ENCODE results near the gene SLC48A1.

The SLC48A1 gene

DNA sequence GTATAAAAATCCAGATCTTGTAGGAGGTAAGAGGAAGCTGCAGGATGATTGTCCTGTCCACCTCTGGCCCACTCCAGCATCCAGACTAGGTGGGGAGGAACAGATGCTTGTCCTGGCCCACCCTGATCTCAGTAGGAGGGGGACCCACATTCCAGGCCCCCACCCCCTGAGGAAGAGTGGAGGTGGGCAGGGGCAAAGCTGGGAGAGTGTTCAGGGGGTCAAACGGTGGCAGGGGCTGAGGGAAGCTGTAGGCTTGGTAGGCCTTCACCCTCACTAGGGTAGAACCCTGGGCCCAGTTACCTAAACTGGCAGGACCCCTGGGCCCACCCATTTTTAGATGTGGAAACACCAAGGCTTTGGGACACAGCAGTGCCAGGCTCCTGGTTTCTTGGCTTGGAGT, 4.1 kb downstream of the SLC48A1 start:
- DNase-seq (ENCODE audit: low read depth in 2 of 2): no peak

DNA sequence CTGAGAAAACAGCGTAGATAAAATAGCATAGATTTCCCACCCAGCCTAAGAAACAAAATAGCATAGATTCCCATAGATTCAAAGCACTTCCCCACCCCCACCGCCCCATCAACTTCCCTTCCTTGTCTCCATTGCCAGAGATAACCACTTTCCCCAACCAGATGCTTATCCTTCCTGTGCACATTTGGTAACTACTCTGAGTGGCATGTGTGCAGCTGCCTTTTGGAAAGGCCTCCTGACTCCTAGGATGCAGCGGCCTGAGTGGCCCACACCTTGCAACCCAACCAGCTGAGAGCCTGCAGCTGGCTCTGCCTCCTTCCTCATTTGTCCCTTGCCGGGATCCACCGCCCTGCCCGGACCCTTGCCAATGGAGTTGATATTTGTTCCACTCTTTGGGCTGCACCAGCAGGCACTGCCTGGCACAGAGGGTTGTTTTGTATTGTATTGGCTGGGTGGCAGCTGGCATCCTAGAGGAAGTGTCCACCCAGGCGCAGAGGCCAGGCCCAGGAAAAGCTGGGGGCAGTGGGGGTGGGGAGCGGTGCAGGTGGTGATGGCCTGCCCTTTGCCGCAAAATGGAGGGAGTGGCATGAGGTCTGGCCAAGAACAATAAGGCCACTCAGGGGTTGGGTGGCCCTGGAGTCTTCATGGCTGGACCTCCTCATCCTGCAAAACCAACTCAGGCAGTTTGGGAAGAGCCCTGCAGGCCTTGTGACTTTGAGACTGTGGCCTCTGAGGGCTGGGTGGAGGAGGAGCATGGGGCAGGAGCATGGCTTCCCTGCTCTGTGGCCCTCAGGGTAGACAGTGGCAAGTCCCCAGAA, 4.9 kb downstream of the SLC48A1 start:
- no peak for DNase-seq (ENCODE audit: low read depth in 2 of 2)

DNA sequence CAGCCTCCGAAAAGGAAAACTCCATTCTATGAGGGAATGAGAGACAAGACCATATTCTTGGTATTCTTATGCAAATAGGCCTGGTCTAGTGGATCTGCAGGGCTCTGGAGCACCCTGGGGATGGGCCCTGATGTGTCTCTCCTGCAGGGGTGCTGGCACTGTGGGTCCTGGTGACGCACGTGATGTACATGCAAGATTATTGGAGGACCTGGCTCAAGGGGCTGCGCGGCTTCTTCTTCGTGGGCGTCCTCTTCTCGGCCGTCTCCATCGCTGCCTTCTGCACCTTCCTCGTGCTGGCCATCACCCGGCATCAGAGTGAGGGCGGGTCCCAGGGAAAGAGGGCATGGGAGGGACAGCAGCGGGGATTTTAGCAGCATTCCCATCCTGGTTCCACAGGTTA, 5.8 kb downstream of the SLC48A1 start:
- DNase-seq (ENCODE audit: low read depth in 2 of 2): no peak

DNA sequence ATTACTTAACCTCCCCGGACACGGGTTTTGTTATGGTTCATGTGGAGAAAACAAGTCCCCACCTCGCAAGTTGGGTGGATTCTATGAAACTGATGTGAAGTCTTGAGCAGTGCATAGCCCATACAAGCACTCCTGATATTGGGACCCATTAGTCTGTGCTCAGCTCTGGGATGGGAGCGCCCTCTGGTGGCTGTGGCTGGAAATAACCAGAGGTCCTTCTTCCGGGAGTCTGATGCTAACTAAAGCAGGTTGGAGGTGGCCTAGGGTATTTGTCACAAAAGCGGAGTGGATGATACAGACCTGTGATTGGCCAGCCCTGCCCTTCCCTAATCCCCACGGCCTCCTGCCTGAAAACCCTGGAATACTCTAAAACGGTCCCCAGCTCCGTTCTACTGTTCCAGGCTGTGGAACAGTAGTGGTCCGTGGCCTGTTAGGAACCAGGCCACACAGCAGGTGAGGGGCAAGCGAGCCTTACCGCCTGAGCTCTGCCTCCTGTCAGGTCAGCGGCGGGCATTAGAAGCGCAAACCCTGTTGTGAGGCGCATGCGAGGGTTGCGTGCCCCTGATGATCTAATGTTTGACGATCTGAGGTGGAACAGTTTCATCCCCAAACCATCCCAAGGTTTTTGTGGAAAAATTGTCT, 6.4 kb downstream of the SLC48A1 start:
- peak; percentile 80 to 87 for DNase-seq (ENCODE audit: low read depth in 2 of 2)

DNA sequence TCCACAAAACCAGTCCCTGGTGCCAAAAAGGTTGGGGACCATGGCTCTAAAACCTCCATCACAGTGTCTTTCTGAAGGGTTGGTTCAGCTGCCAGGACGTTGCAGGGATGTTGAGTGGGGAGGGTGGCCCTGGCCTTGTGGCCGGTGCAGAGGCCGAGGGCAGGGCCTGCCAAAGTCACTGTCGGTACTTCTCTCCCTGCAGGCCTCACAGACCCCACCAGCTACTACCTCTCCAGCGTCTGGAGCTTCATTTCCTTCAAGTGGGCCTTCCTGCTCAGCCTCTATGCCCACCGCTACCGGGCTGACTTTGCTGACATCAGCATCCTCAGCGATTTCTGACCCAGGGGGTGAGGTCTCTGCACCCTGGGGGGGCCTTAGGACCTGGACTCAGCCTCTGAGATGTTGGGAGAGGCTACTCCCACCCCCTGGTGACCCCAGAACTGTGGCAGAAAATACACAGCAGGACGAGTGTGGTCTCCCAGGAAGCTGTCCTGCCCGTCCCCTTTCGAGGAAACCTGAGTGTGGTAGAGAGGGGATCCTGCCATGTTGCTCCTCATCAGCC, 7.0 kb downstream of the SLC48A1 start:
- no peak for DNase-seq (ENCODE audit: low read depth in 2 of 2)

DNA sequence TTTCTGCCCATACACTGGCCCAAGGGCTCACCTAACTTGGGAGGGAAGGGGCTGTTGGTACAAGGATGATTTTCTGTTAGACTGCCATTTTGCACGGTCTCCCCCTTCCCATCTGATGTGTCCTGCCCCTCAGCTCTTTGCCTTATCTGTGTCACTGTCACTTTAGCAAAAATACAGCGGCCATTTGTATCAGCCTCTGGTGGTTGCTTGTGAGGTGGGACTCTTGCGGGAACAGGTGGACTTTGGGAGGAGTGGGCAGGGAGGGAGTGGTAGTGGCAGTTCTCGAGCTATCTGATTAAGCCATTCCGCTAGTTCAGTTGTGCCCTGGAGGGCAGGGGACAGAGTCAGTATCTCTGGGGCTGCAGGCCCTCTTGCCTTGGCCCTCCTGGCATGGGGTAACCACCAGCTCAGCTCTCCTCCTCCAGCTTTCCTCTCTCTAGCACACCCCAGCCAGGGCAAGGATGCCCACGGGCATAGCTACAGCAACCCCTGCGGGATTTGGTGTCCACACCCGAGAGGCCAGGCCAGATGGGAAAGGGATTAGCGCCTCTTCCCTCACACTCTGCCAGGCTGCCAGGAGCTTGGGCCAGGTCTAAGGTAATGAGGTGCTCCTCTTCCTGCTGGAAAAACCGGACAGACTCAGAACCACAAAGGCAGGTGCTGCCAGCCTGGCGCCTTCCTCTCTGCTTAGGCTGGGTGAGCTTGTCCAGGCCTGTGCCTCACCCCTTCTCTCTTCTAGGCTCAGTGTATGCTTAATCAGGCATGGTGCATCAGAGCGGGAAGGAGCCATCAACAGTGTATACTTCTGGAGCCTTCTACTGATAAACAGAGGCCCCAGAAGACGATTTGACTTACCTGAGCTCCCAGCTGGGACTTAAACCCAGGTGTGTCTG, 8.7 kb downstream of the SLC48A1 start:
- DNase-seq (ENCODE audit: low read depth in 2 of 2): no peak

DNA sequence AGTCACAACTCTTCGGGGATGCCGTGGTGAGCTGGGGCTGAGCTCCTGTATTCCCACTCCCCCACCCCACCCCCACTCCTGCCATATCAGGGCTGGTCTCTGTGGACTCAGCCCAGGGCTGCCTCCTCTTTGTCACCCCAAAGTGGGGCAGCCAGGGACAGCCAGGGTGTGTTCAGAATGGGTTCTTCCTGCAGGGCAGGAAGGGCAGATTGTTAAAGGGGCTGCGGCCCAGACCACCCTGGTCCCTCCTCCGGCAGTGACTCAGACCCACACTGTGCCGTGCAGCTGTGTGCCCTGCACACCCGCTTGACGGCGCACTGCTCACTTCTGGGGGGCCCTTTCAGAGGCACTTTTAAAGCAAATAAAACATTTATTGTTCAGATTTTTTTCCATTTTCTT, 9.3 kb downstream of the SLC48A1 start:
- DNase-seq (ENCODE audit: low read depth in 2 of 2): no peak

DNA sequence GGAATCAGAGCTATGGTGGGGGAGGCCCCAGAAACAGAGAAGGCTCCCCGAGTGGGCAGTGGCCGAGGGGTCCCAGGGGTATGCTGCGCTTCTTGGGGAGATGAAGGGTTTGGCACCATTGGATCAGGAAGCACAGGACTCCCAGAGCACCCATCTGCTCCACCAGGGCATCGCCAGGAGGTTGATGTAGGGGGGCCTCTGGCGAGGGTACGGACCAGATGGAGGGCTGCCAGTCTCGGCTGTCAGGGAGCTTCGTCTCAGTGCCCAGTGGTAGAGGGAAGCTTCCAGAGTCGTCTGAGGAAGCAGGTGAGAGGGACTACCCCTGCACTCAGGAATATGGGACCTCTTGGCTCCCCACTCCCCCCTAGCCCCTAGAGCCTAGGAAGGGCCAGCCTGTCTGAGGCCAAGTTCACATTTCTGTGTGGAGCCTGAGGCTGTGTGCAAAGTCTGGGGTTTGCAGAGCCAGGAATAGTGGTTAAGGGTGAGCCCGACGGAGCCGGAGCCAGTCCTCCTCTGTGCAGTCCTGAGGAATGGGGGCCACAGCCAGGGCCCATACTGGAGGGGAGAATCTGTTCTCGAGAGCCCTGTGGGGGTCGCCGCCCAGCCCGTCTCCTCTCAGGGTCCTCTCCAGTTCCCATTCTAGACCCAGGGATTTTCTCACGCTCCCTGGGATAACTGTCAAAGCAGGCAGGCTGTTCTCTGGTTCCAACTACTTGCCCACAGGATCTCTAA, 10.2 kb downstream of the SLC48A1 start:
- DNase-seq (ENCODE audit: low read depth in 2 of 2): no peak

DNA sequence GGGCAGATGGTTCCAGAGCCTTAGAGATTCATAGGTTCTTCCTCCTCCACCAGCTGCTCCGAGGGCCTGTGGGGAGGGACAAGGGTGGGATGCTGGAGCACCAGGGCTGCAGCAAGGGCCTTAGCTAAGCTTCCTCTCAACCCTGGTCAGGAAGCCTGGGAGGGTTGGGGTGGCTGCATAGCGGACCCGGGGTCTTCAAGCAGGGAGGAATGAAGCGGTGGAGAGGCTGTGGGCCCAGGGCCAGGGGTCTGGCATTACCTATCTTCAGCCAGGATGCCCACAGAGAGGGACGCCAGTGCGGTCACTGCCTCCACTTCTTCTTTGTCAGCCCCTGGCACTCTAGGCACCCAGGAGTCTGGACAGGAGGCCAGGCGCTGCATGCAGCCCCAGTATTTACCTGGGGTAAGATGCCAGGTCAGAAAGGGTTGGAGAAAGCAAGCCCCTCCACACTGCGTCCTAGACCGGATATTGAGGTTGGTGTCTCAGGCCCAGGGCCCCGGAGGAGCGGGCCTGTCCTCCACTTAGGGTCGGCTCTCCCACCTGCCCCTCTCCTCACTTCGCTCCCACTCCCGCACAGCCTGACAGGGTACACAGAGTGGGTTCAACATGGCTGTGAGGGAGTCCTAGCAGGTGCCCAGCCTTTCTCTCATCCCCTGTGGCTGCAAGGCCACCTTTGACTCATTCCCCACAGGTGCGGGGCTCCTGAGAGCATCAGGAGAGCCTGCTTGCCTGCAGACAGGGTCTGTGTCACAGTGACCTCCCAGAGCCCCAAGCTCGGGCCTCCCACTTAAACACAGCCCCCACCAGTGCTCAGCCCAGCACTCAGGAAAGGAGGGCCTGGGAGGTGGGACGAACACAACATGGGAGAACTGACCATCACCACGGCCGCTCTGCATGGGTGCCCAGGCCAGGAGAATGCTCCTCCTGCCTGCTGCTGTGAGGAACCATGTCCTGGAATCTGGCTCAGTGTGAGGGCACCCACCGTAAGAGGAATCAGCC, 11.1 kb downstream of the SLC48A1 start:
- DNase-seq (ENCODE audit: low read depth in 2 of 2): no peak

DNA sequence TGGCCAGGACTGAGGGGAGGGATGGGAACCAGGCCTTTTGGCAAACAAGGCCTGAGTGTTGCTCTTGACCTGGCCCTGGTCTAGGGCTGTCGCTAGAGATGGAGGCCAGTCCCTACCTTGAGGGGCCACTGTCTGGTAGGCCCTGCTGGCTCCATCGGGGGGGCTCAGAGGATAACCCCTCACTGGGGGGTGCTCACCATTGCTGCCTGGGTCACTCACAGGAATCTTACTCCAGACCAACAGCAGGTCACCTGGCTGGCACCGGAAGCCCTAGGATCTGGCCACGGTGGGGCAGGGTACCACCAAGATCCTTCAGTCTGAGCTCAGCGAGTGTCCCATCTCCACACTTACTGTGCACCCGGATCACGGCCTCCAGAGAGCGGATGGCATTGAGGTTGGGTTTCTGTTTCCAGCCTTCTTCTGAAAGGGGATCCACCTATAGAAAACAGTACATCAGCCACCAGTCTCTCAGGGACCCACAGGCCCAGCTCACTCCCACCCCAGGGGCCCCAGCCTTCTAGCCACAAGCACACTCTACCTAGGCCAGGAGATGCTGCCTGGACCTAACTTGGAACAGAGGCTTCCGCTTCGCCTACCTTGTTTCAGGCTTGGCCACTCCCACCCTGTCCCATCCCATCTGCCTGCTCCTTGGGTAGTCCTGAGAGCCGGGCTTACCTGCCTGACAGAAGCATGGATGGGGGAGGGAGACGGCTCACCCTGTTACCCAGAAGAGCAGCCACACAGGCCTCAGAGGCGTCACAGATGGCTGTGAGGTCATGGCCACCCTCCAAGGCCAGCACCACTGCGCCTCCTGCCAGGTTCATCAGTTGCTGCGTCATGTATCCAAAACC, 12.2 kb downstream of the SLC48A1 start:
- no peak for DNase-seq (ENCODE audit: low read depth in 2 of 2)

DNA sequence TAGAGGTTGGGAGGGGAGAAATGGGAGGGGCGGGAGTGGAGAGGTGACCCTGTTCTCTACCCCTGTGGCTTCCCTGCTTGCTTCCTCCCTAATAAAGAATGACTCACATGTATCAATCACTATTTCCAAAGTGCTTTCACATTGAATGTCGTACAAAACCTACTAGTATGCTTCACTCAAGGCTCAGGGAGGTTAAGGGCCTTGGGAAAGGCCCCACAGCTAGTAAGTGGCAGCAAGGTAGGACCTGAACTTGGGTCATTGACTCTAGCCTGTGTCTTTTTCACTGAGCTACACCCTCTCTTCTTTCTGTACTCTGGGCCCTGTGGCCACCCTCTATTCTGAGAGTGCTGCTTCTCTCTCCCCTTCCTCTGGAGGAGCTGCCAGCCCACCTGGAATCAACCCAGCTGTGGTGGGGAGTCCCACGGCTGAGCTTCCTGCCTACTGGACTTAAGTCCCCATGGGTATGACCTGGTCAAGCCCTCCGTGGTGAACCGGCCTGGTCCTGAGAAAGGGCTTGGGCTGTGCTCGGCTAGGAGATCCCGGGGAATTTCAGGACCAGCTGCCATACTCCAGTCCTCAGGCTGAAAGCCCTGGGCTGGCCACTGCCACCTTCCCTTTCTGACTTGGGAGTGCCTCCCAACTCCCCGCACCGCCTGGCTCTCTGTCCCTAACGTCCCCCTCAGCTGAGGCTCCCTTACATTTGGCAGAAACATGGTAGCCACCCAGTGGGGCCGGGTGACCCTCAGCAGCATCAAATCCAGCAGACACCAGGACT, 13.0 kb downstream of the SLC48A1 start:
- DNase-seq (ENCODE audit: low read depth in 2 of 2): no peak

DNA sequence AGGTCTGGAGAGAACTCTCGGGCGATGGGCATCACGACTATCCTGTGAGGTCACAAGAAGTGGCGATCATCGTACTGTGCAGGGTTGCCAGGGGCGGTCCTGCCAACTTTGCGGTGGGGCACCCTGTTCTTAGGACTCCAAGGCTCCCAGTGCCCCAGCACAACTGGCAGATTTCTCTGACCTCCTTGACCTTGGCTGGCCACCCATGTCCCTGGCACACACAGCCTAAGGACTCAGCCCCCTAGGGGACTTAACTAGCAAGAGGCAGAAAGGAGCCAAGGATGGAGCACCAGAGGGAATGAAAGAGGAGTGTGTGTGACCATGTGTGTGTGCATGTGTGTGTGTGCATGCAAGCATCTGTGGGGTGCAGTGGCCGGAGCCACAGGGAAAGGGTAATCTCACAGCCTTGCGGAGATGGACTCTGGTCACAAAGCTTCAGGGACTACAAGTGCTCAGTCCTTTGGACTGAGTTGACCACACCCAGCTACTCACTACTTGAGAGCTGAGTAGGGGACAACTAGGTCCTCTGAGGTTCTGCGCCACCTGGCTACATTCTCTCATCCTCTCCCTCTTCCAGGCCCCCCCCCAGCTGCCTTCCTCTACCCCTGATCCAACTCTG, 13.7 kb downstream of the SLC48A1 start:
- no peak for DNase-seq (ENCODE audit: low read depth in 2 of 2)

DNA sequence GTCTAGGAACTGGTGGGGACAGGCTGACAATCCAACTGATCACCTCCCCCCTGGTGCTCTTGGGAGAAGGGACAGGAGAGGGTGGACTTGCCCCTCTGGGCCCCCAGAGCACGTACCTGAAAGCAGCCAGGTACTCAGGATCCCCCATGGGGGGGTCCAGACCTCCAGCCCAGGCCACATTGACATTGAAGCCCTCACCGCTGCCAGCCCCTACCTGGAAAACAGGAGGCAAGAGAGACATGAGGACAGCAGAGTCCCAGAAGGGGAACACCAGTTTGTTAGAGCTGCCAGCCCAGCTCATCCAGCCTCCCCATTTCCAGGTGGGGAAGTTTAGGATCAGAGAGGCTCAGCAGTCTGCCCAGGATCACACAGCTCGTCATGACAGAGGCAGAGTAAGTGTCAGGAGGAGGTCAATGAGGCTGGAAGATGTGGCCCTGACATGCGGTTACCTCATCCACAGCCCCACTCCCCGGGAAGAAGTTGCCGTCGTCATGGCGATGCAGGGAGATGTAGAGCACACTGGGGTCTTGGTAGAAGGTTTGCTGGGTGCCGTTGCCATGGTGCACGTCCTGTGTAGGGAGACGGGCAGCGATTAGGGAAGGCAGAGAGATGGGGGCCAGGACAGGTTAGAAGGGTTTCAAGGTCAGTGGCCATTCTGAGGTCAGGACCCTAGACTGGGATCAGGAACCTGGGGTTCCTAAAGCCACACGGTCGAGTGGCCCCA, 14.7 kb downstream of the SLC48A1 start:
- DNase-seq (ENCODE audit: low read depth in 2 of 2): no peak

DNA sequence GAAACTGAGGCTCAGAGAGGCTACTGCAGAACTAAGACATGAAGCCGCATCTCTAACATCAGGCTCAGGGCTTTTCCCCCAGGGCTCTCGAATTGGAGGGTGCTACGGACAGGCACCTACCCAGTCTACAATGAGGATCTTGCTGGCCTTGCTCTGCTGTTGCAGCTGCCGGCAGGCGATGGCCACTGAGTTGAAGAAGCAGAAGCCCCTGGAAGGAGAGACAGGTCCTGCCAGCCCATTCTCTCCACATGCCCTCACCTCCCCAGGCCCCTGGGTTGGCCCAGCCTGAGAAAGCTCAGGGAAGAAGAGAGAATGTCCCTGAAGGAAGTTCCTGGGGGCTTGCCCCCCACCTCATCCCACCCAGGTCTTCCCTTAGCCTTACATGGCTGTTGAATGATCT, 16.1 kb downstream of the SLC48A1 start:
- no peak for DNase-seq (ENCODE audit: low read depth in 2 of 2)

DNA sequence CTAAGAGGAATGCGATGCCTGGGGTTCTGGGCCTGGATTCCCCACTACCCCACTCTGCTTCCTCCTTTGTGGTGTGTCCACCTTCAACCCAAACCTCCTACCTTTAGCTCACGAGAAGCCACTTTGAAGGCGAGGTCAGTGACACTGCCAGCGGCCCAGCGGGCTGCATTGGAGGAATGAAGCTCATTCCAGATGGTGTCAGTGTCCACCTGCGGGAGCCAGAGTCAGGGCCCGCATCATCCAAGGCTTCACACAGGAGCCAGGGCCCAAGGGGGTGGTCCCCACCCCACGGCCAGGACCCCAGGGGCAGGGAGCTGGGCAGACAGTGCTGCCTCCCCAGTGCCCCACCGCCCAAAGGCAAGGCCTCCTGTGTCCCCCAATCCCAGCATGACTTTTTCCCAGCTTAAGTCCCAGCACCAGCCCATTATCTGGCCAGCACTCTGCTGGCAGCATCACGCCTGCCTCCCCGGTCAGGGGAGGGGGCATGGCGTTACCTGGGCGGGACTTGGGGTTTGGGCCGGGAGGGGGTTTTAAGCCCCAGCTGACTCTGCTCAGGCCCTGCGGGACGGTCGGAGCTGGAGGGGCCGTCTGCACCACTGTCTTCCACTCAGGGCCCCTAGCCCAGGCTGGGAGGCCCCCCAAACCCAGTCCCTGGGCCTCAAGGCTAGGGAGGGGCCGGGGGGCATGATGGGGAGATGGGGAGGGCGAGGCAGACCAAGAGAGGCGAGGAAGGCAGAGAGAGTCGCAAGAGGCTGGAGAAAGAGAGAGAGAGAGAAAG, 16.9 kb downstream of the SLC48A1 start:
- DNase-seq (ENCODE audit: low read depth in 2 of 2): no peak

DNA sequence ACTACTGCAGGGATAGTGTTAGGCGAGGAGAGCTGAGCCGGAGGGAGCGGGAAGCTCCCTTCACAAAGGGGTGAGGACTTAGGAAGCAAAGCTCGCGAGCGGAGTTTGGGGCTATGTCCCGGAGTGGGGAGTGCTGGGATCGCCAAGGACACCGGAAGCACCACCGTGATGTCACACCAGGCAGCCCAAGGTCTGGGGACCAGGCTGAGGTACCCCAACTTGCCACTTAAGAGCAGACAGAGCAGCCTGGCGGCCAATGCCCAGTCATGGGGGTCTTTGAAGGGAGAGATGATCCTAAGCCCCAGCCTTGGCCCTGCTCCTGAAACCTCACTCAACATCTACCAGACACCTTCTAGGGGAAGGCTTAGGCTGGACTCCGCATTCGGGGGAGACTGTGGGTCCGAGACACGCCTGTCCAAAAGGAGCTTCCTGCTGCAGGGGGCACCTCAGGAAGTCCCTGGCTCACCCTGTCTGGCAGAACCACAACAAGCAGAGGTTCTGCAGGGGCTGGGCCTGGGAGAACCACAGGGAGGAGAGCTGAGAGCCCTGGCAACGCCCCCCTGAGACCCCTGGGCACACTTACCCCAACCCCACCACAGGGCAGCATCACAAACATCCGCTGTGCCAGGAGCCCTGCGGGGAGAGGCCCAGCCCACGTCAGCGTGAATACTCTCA, 17.8 kb downstream of the SLC48A1 start:
- DNase-seq (ENCODE audit: low read depth in 2 of 2): no peak

All from stimulated activated CD8-positive, alpha-beta memory T cell treated with anti-CD3 and anti-CD28 coated beads, Interleukin-7, amount 100 ng/mL, for 4 hours (primary cell).